IMR-90 (cell line): Measurements from ENCODE around the gene SLC10A6. TPM values are rescaled to one million over a fixed set of nuclear protein-coding genes. Genes with fewer than 3 reads are reported as not detected.

Experiments
- ATAC-seq: fragments of 200-7000 bp; cut with Tn5 transposase; 2 replicates; pipeline ENCODE4 v1.9.1; 2020; ENCODE audit warnings: low read depth, mild to moderate bottlenecking, moderate library complexity
- BruUV-seq: library from RNA; stranded (reverse); fragments of 400-500 nt; replicated peaks from 2 replicates; lab custom pipeline; 2021; lab: Mats Ljungman, UMichigan
- CTCF ChIA-PET: fragments of 300-600 bp; formaldehyde crosslinking; extraction: SDS; loops from one replicate; lab custom pipeline; 2021; ENCODE audit warnings: antibody characterized with exemption; lab: Yijun Ruan, JAX
- POLR2A ChIA-PET: fragments of 300-600 bp; sonication (Branson Sonifier 250); formaldehyde crosslinking; loops from one replicate; lab custom pipeline; 2022; ENCODE audit warnings: antibody characterized with exemption; ENCODE audit not compliant: unreplicated experiment; lab: Charles Lee
- DNase-seq: peaks from one replicate; pipeline ENCODE4 v3.0.0; 2013
- H2AFZ ChIP-seq: replicated peaks from 2 replicates; pipeline ENCODE3; 2013; ENCODE audit warnings: low read length, mild to moderate bottlenecking; ENCODE audit not compliant: poor library complexity
- H2AK5ac ChIP-seq: 2 replicates; pipeline ENCODE4 v1.6.1; 2013; ENCODE audit warnings: low read depth, low read length, inconsistent platforms
- H2AK9ac ChIP-seq: replicated peaks from 2 replicates; pipeline ENCODE3; 2013; ENCODE audit warnings: mild to moderate bottlenecking, low read depth, low read length, moderate library complexity; ENCODE audit not compliant: poor library complexity
- H2BK120ac ChIP-seq: 2 replicates; pipeline ENCODE4 v1.6.1; 2013; ENCODE audit warnings: low read depth, low read length, inconsistent platforms
- H2BK15ac ChIP-seq: 3 replicates; pipeline ENCODE4 v1.6.1; 2013; ENCODE audit warnings: low read depth, low read length, inconsistent platforms
- H2BK20ac ChIP-seq: 2 replicates; pipeline ENCODE4 v1.6.1; 2013; ENCODE audit warnings: low read depth, mild to moderate bottlenecking, inconsistent platforms, low read length, moderate library complexity
- H2BK5ac ChIP-seq: 2 replicates; pipeline ENCODE4 v1.6.1; 2013; ENCODE audit warnings: mild to moderate bottlenecking, low read depth, low read length, inconsistent platforms; ENCODE audit not compliant: poor library complexity, severe bottlenecking
- H3K14ac ChIP-seq: replicated peaks from 2 replicates; pipeline ENCODE4 v1.6.1; 2013; ENCODE audit warnings: low read depth, low read length, inconsistent platforms
- H3K18ac ChIP-seq: 2 replicates; pipeline ENCODE4 v1.6.1; 2013; ENCODE audit warnings: low read depth, low read length, control low read depth
- H3K23ac ChIP-seq: 2 replicates; pipeline ENCODE4 v1.6.1; 2013; ENCODE audit warnings: low read depth, low read length, inconsistent platforms
- H3K27ac ChIP-seq: 2 replicates; pipeline ENCODE4 v1.5.1; 2013; ENCODE audit warnings: mild to moderate bottlenecking, control low read depth, low read length; ENCODE audit not compliant: insufficient read depth
- H3K27me3 ChIP-seq: 2 replicates; pipeline ENCODE4 v1.6.1; 2013; ENCODE audit warnings: low read length; ENCODE audit not compliant: control insufficient read depth, insufficient read depth
- H3K36me3 ChIP-seq: 2 replicates; pipeline ENCODE4 v1.6.1; 2013; ENCODE audit warnings: low read length, mixed read lengths; ENCODE audit not compliant: control insufficient read depth, insufficient read depth
- H3K4ac ChIP-seq: 2 replicates; pipeline ENCODE4 v1.6.1; 2013; ENCODE audit warnings: low read depth, low read length, inconsistent platforms
- H3K4me1 ChIP-seq: 2 replicates; pipeline ENCODE4 v1.6.1; 2013; ENCODE audit warnings: low read length, mixed read lengths; ENCODE audit not compliant: control insufficient read depth, insufficient read depth
- H3K4me2 ChIP-seq: 2 replicates; pipeline ENCODE4 v1.6.1; 2013; ENCODE audit warnings: low read depth, mild to moderate bottlenecking, control low read depth, low read length, moderate library complexity
- H3K4me3 ChIP-seq: 2 replicates; pipeline ENCODE4 v1.5.1; 2013; ENCODE audit warnings: low read depth, mild to moderate bottlenecking, control low read depth, low read length, moderate library complexity; ENCODE audit not compliant: insufficient read depth
- H3K56ac ChIP-seq: 2 replicates; pipeline ENCODE4 v1.6.1; 2013; ENCODE audit warnings: low read length, inconsistent platforms; ENCODE audit not compliant: insufficient read depth; ENCODE audit errors: extremely low read depth
- H3K79me1 ChIP-seq, 2 experiments: 2 replicates each; pipeline ENCODE4 v1.6.1; 2013; ENCODE audit warnings: low read length in 2 of 2, inconsistent platforms in 1 of 2, low read depth in 1 of 2
- H3K9ac ChIP-seq: 2 replicates; pipeline ENCODE4 v1.6.1; 2013; ENCODE audit warnings: low read depth, low read length, control low read depth
- H3K9me1 ChIP-seq: 2 replicates; pipeline ENCODE4 v1.6.1; 2013; ENCODE audit warnings: low read length, inconsistent platforms; ENCODE audit not compliant: insufficient read depth
- H3K9me3 ChIP-seq: 2 replicates; pipeline ENCODE4 v1.6.1; 2013; ENCODE audit warnings: low read length; ENCODE audit not compliant: control insufficient read depth, insufficient read depth
- H4K20me1 ChIP-seq: 2 replicates; pipeline ENCODE4 v1.6.1; 2013; ENCODE audit warnings: low read length, inconsistent platforms; ENCODE audit not compliant: insufficient read depth
- H4K5ac ChIP-seq: 2 replicates; pipeline ENCODE4 v1.6.1; 2013; ENCODE audit warnings: mild to moderate bottlenecking, low read depth, low read length, control low read depth
- H4K8ac ChIP-seq, 2 experiments: 2 replicates each; pipeline ENCODE4 v1.6.1; 2013; ENCODE audit warnings: low read depth in 2 of 2, low read length in 2 of 2, control low read depth in 1 of 2, inconsistent platforms in 1 of 2
- H4K91ac ChIP-seq: 2 replicates; pipeline ENCODE4 v1.6.1; 2013; ENCODE audit warnings: low read depth, low read length, inconsistent platforms; ENCODE audit not compliant: insufficient read depth
- BHLHE40 ChIP-seq: fragments of 150-350 bp; IDR thresholded peaks from 2 replicates; pipeline ENCODE4 v1.6.1; 2016; ENCODE audit warnings: mild to moderate bottlenecking, low read depth, low read length
- CEBPB ChIP-seq: IDR thresholded peaks from 2 replicates; pipeline ENCODE4 v1.6.1; 2012; ENCODE audit warnings: low read depth, low read length, improper control_type of control experiment
- CHD1 ChIP-seq: IDR thresholded peaks from 2 replicates; pipeline ENCODE4 v1.6.1; 2012; ENCODE audit warnings: low read depth, low read length, improper control_type of control experiment
- ELK1 ChIP-seq: fragments of 150-350 bp; IDR thresholded peaks from 2 replicates; pipeline ENCODE4 v1.6.1; 2016; ENCODE audit warnings: low read depth, mild to moderate bottlenecking, low read length, moderate library complexity, borderline replicate concordance
- FOS ChIP-seq: fragments of 150-350 bp; IDR thresholded peaks from 2 replicates; pipeline ENCODE4 v1.6.1; 2016; ENCODE audit warnings: low read depth, low read length
- MXI1 ChIP-seq: IDR thresholded peaks from 2 replicates; pipeline ENCODE4 v1.6.1; 2012; ENCODE audit warnings: low read depth, mild to moderate bottlenecking, low read length, moderate library complexity, borderline replicate concordance
- NFE2L2 ChIP-seq: fragments of 150-350 bp; IDR thresholded peaks from 2 replicates; pipeline ENCODE4 v1.6.1; 2016; ENCODE audit warnings: low read depth, mild to moderate bottlenecking, low read length
- POLR2A ChIP-seq: IDR thresholded peaks from 2 replicates; pipeline ENCODE4 v1.6.1; 2012; ENCODE audit warnings: mild to moderate bottlenecking, low read depth, low read length
- RCOR1 ChIP-seq: IDR thresholded peaks from 2 replicates; pipeline ENCODE4 v1.6.1; 2012; ENCODE audit warnings: mild to moderate bottlenecking, low read length, improper control_type of control experiment; ENCODE audit not compliant: insufficient replicate concordance
- RFX5 ChIP-seq: IDR thresholded peaks from 2 replicates; pipeline ENCODE4 v1.8.0; 2012; ENCODE audit warnings: low read depth, mild to moderate bottlenecking, low read length, moderate library complexity
- USF2 ChIP-seq: fragments of 150-350 bp; IDR thresholded peaks from 2 replicates; pipeline ENCODE4 v1.6.1; 2017; ENCODE audit warnings: mild to moderate bottlenecking, antibody characterized with exemption, low read length, low read depth
- WGBS, 2 experiments: methylation state at CpG; one replicate each; pipeline versions ENCODE4 v1.1.5 to v1.1.7; 2013; ENCODE audit warnings: missing lambda C conversion rate in 2 of 2; ENCODE audit not compliant: insufficient read length in 1 of 2; ENCODE audit errors: extremely low coverage in 2 of 2; 5-methylcytosine and 5-hydroxymethylcytosine counted together
- dilution Hi-C: fragments of 300-500 bp; cut with HindIII; formaldehyde crosslinking; loops from one replicate; pipeline ENCODE4 v1.14.3; 2018; ENCODE audit warnings: low sequenced_read_pairs; ENCODE audit not compliant: unreplicated experiment
- in situ Hi-C: fragments of 300-500 bp; cut with MboI; formaldehyde crosslinking; loops from 3 replicates; pipeline ENCODE4 v1.14.3; 2019; ENCODE audit warnings: low sequenced_read_pairs, inconsistent platforms, mixed read lengths
- intact Hi-C: fragments of 100-400 bp; cut with micrococcal nuclease; formaldehyde crosslinking; loops from 2 replicates; pipeline ENCODE4 v1.10.0; 2022
- polyA plus RNA-seq, 3 experiments: library from polyadenylated mRNA; depleted of rRNA; stranded (reverse); fragments of >200 nt; gene quantifications; 2 replicates each; pipeline ENCODE4 v1.2.3, GENCODE V29; 2012; ENCODE audit warnings: low replicate concordance in 1 of 3
- total RNA-seq: library from RNA; depleted of rRNA; stranded (reverse); fragments of >200 nt; gene quantifications from 2 replicates; pipeline ENCODE4 v1.2.3, GENCODE V29; 2012

The SLC10A6 gene
- total and polyA plus RNA-seq, 2 of the 4 experiments (the other 2 are of a cell fraction): not detected

GRCh38 chr4:86822136-86822535 lies 27.0 kb downstream of the SLC10A6 start:
- H4K5ac ChIP-seq: peak overlapping the region; percentile 63; the same call in 1 of the 2 replicates
- H3K36me3 ChIP-seq: no peaks in the 10 kb centered on the region
- 0 out of 2 replicates have a peak overlapping the region, but pooled peaks have one; percentile 65 for H3K14ac ChIP-seq
- POLR2A ChIA-PET: no interaction called here
- no peak overlapping the region for H2AK9ac ChIP-seq
- DNase-seq (peak; percentile 63), ATAC-seq (peak; percentile 42)
- H3K4ac ChIP-seq: peak overlapping the region; percentile 83
- no peak overlapping the region for H2AK5ac ChIP-seq
- H3K56ac ChIP-seq: no peak overlapping the region
- H3K23ac ChIP-seq: peak overlapping the region; percentile 72; the same call in 1 of the 2 replicates
- H2BK5ac ChIP-seq: peak overlapping the region; percentile 69
- H2BK20ac ChIP-seq: peak overlapping the region; percentile 58; the same call in 1 of the 2 replicates
- H4K91ac ChIP-seq: peak overlapping the region; percentile 44; the same call in 1 of the 2 replicates
- H3K4me3 ChIP-seq: no peak overlapping the region
- H3K79me1 ChIP-seq: no peaks in the 10 kb centered on the region
- H4K8ac ChIP-seq: peak overlapping the region in 1 of 2 experiments; percentile 50; a peak in 2 of 4 replicates
- TF ChIP-seq FOS (no peak), POLR2A (no peak), CHD1 (no peak), RCOR1 (no peak), USF2 (no peak), BHLHE40 (no peak), CEBPB (no peak), ELK1 (no peak), RFX5 (no peak), NFE2L2 (no peak), MXI1 (no peak)
- in situ Hi-C loops: no loop called here
- intact Hi-C loops: no loop called here
- WGBS, 2 experiments: 67% methylated on average over 1 of the region's 2 CpGs; no CpG with 5 or more reads in 1 of the 2 experiments
- dilution Hi-C loops: no loop called here
- peak overlapping the region; percentile 50; the same call in 1 of the 2 replicates for H2BK120ac ChIP-seq
- CTCF ChIA-PET: no interaction called here
- H3K18ac ChIP-seq: peak overlapping the region; percentile 88; the same call in 1 of the 2 replicates
- no peak overlapping the region for H3K9ac ChIP-seq
- no peak overlapping the region for H3K27ac ChIP-seq
- BruUV-seq: no TSS peak
- peaks cover 2% of the 10 kb centered on the region; the same call in 1 of the 2 replicates for H3K4me1 ChIP-seq
- no peak overlapping the region for H3K4me2 ChIP-seq
- H2BK15ac ChIP-seq: peak overlapping the region; percentile 83; the same call in 1 of the 3 replicates
- H3K9me1 ChIP-seq: no peaks in the 10 kb centered on the region
- H3K9me3 ChIP-seq: no peaks in the 10 kb centered on the region
- no peaks in the 10 kb centered on the region for H3K27me3 ChIP-seq
- no peaks in the 10 kb centered on the region for H4K20me1 ChIP-seq
- H2AFZ ChIP-seq: no peak overlapping the region
